Measurements from ENCODE around the gene AFAP1. TPM values are rescaled to one million over a fixed set of nuclear protein-coding genes. Genes with fewer than 3 reads are reported as not detected.

Gene AFAP1, protein sequence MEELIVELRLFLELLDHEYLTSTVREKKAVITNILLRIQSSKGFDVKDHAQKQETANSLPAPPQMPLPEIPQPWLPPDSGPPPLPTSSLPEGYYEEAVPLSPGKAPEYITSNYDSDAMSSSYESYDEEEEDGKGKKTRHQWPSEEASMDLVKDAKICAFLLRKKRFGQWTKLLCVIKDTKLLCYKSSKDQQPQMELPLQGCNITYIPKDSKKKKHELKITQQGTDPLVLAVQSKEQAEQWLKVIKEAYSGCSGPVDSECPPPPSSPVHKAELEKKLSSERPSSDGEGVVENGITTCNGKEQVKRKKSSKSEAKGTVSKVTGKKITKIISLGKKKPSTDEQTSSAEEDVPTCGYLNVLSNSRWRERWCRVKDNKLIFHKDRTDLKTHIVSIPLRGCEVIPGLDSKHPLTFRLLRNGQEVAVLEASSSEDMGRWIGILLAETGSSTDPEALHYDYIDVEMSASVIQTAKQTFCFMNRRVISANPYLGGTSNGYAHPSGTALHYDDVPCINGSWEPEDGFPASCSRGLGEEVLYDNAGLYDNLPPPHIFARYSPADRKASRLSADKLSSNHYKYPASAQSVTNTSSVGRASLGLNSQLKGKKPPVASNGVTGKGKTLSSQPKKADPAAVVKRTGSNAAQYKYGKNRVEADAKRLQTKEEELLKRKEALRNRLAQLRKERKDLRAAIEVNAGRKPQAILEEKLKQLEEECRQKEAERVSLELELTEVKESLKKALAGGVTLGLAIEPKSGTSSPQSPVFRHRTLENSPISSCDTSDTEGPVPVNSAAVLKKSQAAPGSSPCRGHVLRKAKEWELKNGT
- 10 to 100 TPM; 18.1 to 18.7 TPM for total RNA-seq

GRCh38 chr4:7939377-7940108 is at the start of gene AFAP1:
Gene AFAP1 (minus strand): TSS chr4:7939861. CDS start chr4:7872078, 67,783 bp downstream.
- POLR2A ChIA-PET, result interaction anchor here (2.4 kb wide), 1 partner anchor 22 kb away, joined by 10 read pairs; no protein-coding TSS in a partner anchor
- CTCF ChIA-PET, result interaction anchor here (0.6 to 1.9 kb wide), 7 partner anchors 21 to 135 kb away, joined by 3 to 6 read pairs (median 3); no protein-coding TSS in a partner anchor

GRCh38 chr4:7988437-7988836 is 48.8 kb upstream of the AFAP1 start:
- POLR2A ChIA-PET, result interaction anchor here (0.6 kb wide), 2 partner anchors 28 to 235 kb away, joined by 3 to 9 read pairs; no protein-coding TSS in a partner anchor
- CTCF ChIA-PET, result interaction anchor here (0.7 to 3.1 kb wide), 11 partner anchors 11 to 227 kb away, joined by 3 to 17 read pairs (median 4); no protein-coding TSS in a partner anchor

- POLR2A ChIA-PET, result no interaction called here
- CTCF ChIA-PET, result interaction anchor here (0.9 to 3.1 kb wide), 14 partner anchors 10 to 226 kb away, joined by 3 to 17 read pairs (median 4); no protein-coding TSS in a partner anchor
Observed at GRCh38 chr4:7987148-7987989, 47.7 kb upstream of the AFAP1 start.

GRCh38 chr4:7985891-7986441 is 46.3 kb upstream of the AFAP1 start:
- POLR2A ChIA-PET, result no interaction called here
- CTCF ChIA-PET, result interaction anchor here (1.0 to 3.1 kb wide), 6 partner anchors 181 to 225 kb away, joined by 3 to 17 read pairs (median 4); no protein-coding TSS in a partner anchor

GRCh38 chr4:7985072-7985471 is 45.4 kb upstream of the AFAP1 start:
- ChIA-PET POLR2A (no interaction called here), CTCF (interaction anchor here (1.0 to 1.6 kb wide), 3 partner anchors 180 to 213 kb away, joined by 3 to 4 read pairs (median 3); no protein-coding TSS in a partner anchor)

DNA sequence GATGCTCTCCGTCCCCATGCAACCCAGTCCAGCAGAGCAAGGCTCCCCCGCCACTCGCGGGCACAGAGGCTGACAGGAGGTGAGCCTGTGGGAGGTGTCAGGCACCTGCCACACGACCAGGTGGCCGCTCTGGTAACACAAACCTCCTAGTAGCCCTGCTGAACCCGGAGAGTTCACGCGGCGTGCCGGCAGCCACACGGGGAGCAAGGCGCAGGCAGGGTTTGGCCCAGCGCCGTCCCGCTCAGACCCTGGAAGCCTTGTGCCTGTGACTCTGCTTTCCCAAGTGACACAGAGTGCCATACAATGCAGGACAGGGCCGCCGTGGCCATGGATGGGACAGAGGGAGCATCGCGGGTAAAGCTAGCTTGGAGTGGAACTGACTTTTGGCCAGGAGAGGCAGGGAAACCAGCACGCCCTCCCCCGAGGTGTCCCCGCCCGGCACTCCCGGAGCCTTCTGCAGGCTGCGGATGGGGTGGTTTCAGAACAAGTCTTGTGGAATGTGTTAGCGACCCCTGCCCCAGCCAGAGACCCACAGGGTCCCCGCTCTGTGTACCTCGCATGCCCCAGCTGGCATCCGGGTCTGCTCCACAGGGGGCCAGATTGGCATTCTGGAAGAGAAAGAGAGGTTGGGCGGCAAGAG is 44.7 kb upstream of the AFAP1 start:
- ChIA-PET CTCF (interaction anchor here (1.6 kb wide), 1 partner anchor 180 kb away, joined by 4 read pairs; no protein-coding TSS in a partner anchor), POLR2A (no interaction called here)

DNA sequence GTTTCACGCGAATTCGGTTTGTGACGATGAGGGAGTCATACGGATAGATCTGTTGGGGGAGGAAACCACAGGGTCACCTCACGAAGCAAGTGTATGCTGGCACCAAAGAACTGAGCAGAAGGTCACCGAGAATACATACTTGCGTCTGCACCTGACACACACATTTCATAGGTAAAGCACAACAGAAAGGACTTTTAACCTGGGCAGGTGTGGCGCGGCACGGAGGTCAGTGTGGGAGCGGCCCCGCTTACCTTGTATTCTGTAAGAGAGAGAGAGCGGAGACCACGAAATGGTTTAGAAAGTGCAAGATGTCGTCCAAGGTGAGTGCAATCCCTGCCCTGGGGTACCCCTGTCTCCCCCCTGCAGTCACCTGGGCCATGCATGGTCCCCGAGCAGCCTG is 43.6 kb upstream of the AFAP1 start:
- ChIA-PET POLR2A (no interaction called here), CTCF (interaction anchor here (0.8 kb wide), 1 partner anchor 10 kb away, joined by 3 read pairs; no protein-coding TSS in a partner anchor)

DNA sequence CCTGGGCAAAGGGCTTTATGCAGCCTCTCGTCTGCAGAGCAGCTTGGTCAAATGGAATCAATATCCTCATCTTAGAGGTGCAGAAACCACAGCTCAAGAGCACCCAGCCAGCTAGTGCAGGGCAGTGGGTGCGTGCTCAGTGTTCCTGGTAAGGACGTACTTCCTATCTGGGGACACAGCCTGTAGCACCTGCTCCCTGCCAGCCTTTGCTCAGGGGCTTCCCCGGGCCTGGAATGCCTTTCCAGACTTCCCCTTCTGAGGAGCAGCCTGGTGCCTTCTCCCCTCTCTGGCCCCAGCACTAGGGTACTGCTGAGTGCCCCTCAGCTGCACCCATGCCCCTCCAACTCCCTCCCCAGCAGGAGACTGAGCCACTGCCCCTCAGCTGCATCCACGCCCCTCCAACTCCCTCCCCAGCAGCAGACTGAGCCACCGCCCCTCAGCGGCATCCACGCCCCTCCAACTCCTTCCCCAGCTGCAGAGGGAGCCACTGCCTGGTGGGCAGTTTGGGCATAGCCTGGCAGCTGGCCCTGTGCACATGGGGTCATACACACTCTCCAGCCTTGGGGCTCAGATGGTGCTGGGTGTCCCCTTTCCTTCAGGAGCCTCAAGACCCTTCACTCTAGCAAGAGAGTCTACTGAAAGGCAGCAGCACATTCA is 42.2 kb upstream of the AFAP1 start:
- CTCF ChIA-PET, result interaction anchor here (1.2 kb wide), 1 partner anchor 180 kb away, joined by 3 read pairs; no protein-coding TSS in a partner anchor
- POLR2A ChIA-PET, result no interaction called here

- CTCF ChIA-PET, result interaction anchor here (1.6 kb wide), 1 partner anchor 176 kb away, joined by 3 read pairs; no protein-coding TSS in a partner anchor
- POLR2A ChIA-PET, result no interaction called here
Observed at GRCh38 chr4:7980036-7980435, 40.4 kb upstream of the AFAP1 start.

DNA sequence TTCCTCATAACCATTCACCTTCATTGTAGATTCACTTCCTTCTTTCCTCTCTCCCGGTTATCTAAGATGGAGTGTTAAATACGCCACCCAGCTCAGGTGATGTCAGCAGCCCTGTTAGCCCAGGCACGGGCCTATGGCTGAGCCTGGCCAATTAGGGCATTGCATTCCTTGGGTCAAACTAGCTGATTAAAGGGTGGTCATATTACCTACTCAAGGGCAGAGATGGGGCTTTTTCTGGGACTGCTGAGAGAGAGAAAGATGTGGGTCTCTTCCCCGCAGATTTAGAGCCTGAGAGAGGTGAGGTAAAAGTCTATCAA is 39.9 kb upstream of the AFAP1 start:
- ChIA-PET POLR2A (no interaction called here), CTCF (interaction anchor here (1.6 kb wide), 1 partner anchor 175 kb away, joined by 3 read pairs; no protein-coding TSS in a partner anchor)

GRCh38 chr4:7978907-7979651 is 39.4 kb upstream of the AFAP1 start:
- ChIA-PET POLR2A (no interaction called here), CTCF (interaction anchor here (1.6 kb wide), 1 partner anchor 175 kb away, joined by 3 read pairs; no protein-coding TSS in a partner anchor)

DNA sequence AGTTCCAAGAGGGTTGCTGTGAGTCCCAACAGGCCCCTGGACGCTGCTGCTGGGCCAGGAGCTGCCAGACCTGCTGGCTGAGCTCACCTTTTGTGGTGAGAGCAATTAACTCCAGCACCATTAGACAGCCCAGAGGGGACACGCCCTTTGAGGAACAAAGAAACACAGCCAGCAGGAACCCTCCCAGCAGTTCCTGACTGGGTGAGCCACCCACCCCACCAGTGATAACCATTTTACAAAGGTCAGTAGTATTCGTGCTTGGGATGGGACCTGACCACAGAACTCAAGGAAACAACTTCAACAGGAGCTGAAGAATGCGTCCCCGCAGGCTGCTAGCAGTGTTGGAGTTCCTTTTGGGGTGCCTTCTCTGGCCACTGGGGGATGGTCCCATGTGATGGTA is 38.8 kb upstream of the AFAP1 start:
- POLR2A ChIA-PET, result no interaction called here
- CTCF ChIA-PET, result interaction anchor here (0.9 to 1.2 kb wide), 3 partner anchors 9 to 152 kb away, joined by 3 to 5 read pairs (median 3); no protein-coding TSS in a partner anchor

- POLR2A ChIA-PET, result no interaction called here
- CTCF ChIA-PET, result no interaction called here
Observed at GRCh38 chr4:7976634-7977033, 37.0 kb upstream of the AFAP1 start.

DNA sequence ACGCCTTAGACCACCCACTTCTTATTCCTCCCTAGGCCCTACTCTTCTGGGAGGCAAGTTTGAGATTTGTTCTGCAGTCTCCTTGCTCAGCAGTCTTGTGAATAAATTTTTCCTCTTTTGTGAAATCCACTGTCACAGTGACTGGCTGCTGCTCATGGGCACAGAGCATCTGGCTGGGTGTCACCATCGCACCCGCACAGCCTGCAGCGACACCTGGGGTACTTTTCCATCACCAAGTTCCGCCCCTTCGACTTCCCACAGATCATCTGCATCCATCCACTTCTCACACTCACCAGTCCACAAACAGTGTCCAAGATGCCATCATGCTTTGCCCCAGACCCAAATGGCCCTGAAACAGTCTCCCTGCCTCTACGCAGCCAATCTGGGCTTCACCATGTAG is 36.4 kb upstream of the AFAP1 start:
- ChIA-PET CTCF (interaction anchor here (1.0 to 1.2 kb wide), 2 partner anchors 12 to 172 kb away, joined by 3 to 4 read pairs; no protein-coding TSS in a partner anchor), POLR2A (no interaction called here)

GRCh38 chr4:7974425-7974824 is 34.8 kb upstream of the AFAP1 start:
- ChIA-PET POLR2A (interaction anchor here (0.6 kb wide), 1 partner anchor 143 kb away, joined by 3 read pairs; no protein-coding TSS in a partner anchor), CTCF (interaction anchor here (1.5 kb wide), 1 partner anchor 13 kb away, joined by 5 read pairs; no protein-coding TSS in a partner anchor)

DNA sequence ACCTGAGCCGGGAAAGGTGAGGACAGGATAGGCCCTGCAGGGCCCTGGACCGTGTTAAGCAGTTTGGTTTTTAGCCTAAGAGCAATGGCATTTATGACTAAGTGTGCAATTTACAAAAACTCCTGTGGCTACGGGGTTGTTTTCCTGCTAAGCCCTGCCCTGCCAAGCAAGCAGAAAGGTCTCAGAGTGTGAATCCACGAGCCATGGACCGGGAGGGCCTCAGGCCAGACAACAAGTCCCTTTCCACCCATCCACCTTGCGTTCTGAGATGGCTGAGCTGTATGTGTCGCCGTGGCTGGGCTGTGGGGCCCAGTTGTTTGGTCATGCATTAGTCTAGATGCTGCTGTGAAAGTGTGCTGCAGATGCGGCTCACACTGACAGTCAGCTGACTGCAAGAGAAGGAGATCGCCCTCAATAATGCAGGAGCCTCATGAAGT is 33.9 kb upstream of the AFAP1 start:
- CTCF ChIA-PET, result interaction anchor here (0.6 to 1.5 kb wide), 4 partner anchors 9 to 114 kb away, joined by 3 to 5 read pairs (median 3); no protein-coding TSS in a partner anchor
- POLR2A ChIA-PET, result interaction anchor here (0.6 to 0.8 kb wide), 2 partner anchors 21 to 169 kb away, joined by 3 to 4 read pairs; no protein-coding TSS in a partner anchor

Data from activated CD8-positive, alpha-beta memory T cell treated with anti-CD3 and anti-CD28 coated beads for 36 hours (primary cell).